IMR-90 (cell line): Measurements from ENCODE around the gene SLCO3A1. TPM values are rescaled to one million over a fixed set of nuclear protein-coding genes. Genes with fewer than 3 reads are reported as not detected.

Experiments
- ATAC-seq: fragments of 200-7000 bp; cut with Tn5 transposase; 2 replicates; pipeline ENCODE4 v1.9.1; 2020; ENCODE audit warnings: low read depth, mild to moderate bottlenecking, moderate library complexity
- BruUV-seq: library from RNA; stranded (reverse); fragments of 400-500 nt; replicated peaks from 2 replicates; lab custom pipeline; 2021; lab: Mats Ljungman, UMichigan
- CTCF ChIA-PET: fragments of 300-600 bp; formaldehyde crosslinking; extraction: SDS; loops from one replicate; lab custom pipeline; 2021; ENCODE audit warnings: antibody characterized with exemption; lab: Yijun Ruan, JAX
- POLR2A ChIA-PET: fragments of 300-600 bp; sonication (Branson Sonifier 250); formaldehyde crosslinking; loops from one replicate; lab custom pipeline; 2022; ENCODE audit warnings: antibody characterized with exemption; ENCODE audit not compliant: unreplicated experiment; lab: Charles Lee
- DNase-seq: peaks from one replicate; pipeline ENCODE4 v3.0.0; 2013
- H2AFZ ChIP-seq: replicated peaks from 2 replicates; pipeline ENCODE3; 2013; ENCODE audit warnings: low read length, mild to moderate bottlenecking; ENCODE audit not compliant: poor library complexity
- H2AK5ac ChIP-seq: 2 replicates; pipeline ENCODE4 v1.6.1; 2013; ENCODE audit warnings: low read depth, low read length, inconsistent platforms
- H2AK9ac ChIP-seq: replicated peaks from 2 replicates; pipeline ENCODE3; 2013; ENCODE audit warnings: mild to moderate bottlenecking, low read depth, low read length, moderate library complexity; ENCODE audit not compliant: poor library complexity
- H2BK120ac ChIP-seq: 2 replicates; pipeline ENCODE4 v1.6.1; 2013; ENCODE audit warnings: low read depth, low read length, inconsistent platforms
- H2BK15ac ChIP-seq: 3 replicates; pipeline ENCODE4 v1.6.1; 2013; ENCODE audit warnings: low read depth, low read length, inconsistent platforms
- H2BK20ac ChIP-seq: 2 replicates; pipeline ENCODE4 v1.6.1; 2013; ENCODE audit warnings: low read depth, mild to moderate bottlenecking, inconsistent platforms, low read length, moderate library complexity
- H2BK5ac ChIP-seq: 2 replicates; pipeline ENCODE4 v1.6.1; 2013; ENCODE audit warnings: mild to moderate bottlenecking, low read depth, low read length, inconsistent platforms; ENCODE audit not compliant: poor library complexity, severe bottlenecking
- H3K14ac ChIP-seq: replicated peaks from 2 replicates; pipeline ENCODE4 v1.6.1; 2013; ENCODE audit warnings: low read depth, low read length, inconsistent platforms
- H3K18ac ChIP-seq: 2 replicates; pipeline ENCODE4 v1.6.1; 2013; ENCODE audit warnings: low read depth, low read length, control low read depth
- H3K23ac ChIP-seq: 2 replicates; pipeline ENCODE4 v1.6.1; 2013; ENCODE audit warnings: low read depth, low read length, inconsistent platforms
- H3K27ac ChIP-seq: 2 replicates; pipeline ENCODE4 v1.5.1; 2013; ENCODE audit warnings: mild to moderate bottlenecking, control low read depth, low read length; ENCODE audit not compliant: insufficient read depth
- H3K27me3 ChIP-seq: 2 replicates; pipeline ENCODE4 v1.6.1; 2013; ENCODE audit warnings: low read length; ENCODE audit not compliant: control insufficient read depth, insufficient read depth
- H3K36me3 ChIP-seq: 2 replicates; pipeline ENCODE4 v1.6.1; 2013; ENCODE audit warnings: low read length, mixed read lengths; ENCODE audit not compliant: control insufficient read depth, insufficient read depth
- H3K4ac ChIP-seq: 2 replicates; pipeline ENCODE4 v1.6.1; 2013; ENCODE audit warnings: low read depth, low read length, inconsistent platforms
- H3K4me1 ChIP-seq: 2 replicates; pipeline ENCODE4 v1.6.1; 2013; ENCODE audit warnings: low read length, mixed read lengths; ENCODE audit not compliant: control insufficient read depth, insufficient read depth
- H3K4me2 ChIP-seq: 2 replicates; pipeline ENCODE4 v1.6.1; 2013; ENCODE audit warnings: low read depth, mild to moderate bottlenecking, control low read depth, low read length, moderate library complexity
- H3K4me3 ChIP-seq: 2 replicates; pipeline ENCODE4 v1.5.1; 2013; ENCODE audit warnings: low read depth, mild to moderate bottlenecking, control low read depth, low read length, moderate library complexity; ENCODE audit not compliant: insufficient read depth
- H3K56ac ChIP-seq: 2 replicates; pipeline ENCODE4 v1.6.1; 2013; ENCODE audit warnings: low read length, inconsistent platforms; ENCODE audit not compliant: insufficient read depth; ENCODE audit errors: extremely low read depth
- H3K79me1 ChIP-seq, 2 experiments: 2 replicates each; pipeline ENCODE4 v1.6.1; 2013; ENCODE audit warnings: low read length in 2 of 2, inconsistent platforms in 1 of 2, low read depth in 1 of 2
- H3K9ac ChIP-seq: 2 replicates; pipeline ENCODE4 v1.6.1; 2013; ENCODE audit warnings: low read depth, low read length, control low read depth
- H3K9me1 ChIP-seq: 2 replicates; pipeline ENCODE4 v1.6.1; 2013; ENCODE audit warnings: low read length, inconsistent platforms; ENCODE audit not compliant: insufficient read depth
- H3K9me3 ChIP-seq: 2 replicates; pipeline ENCODE4 v1.6.1; 2013; ENCODE audit warnings: low read length; ENCODE audit not compliant: control insufficient read depth, insufficient read depth
- H4K20me1 ChIP-seq: 2 replicates; pipeline ENCODE4 v1.6.1; 2013; ENCODE audit warnings: low read length, inconsistent platforms; ENCODE audit not compliant: insufficient read depth
- H4K5ac ChIP-seq: 2 replicates; pipeline ENCODE4 v1.6.1; 2013; ENCODE audit warnings: mild to moderate bottlenecking, low read depth, low read length, control low read depth
- H4K8ac ChIP-seq, 2 experiments: 2 replicates each; pipeline ENCODE4 v1.6.1; 2013; ENCODE audit warnings: low read depth in 2 of 2, low read length in 2 of 2, control low read depth in 1 of 2, inconsistent platforms in 1 of 2
- H4K91ac ChIP-seq: 2 replicates; pipeline ENCODE4 v1.6.1; 2013; ENCODE audit warnings: low read depth, low read length, inconsistent platforms; ENCODE audit not compliant: insufficient read depth
- BHLHE40 ChIP-seq: fragments of 150-350 bp; IDR thresholded peaks from 2 replicates; pipeline ENCODE4 v1.6.1; 2016; ENCODE audit warnings: mild to moderate bottlenecking, low read depth, low read length
- CEBPB ChIP-seq: IDR thresholded peaks from 2 replicates; pipeline ENCODE4 v1.6.1; 2012; ENCODE audit warnings: low read depth, low read length, improper control_type of control experiment
- CHD1 ChIP-seq: IDR thresholded peaks from 2 replicates; pipeline ENCODE4 v1.6.1; 2012; ENCODE audit warnings: low read depth, low read length, improper control_type of control experiment
- FOS ChIP-seq: fragments of 150-350 bp; IDR thresholded peaks from 2 replicates; pipeline ENCODE4 v1.6.1; 2016; ENCODE audit warnings: low read depth, low read length
- MAFK ChIP-seq: IDR thresholded peaks from 2 replicates; pipeline ENCODE4 v1.6.1; 2012; ENCODE audit warnings: low read depth, low read length, improper control_type of control experiment
- NFE2L2 ChIP-seq: fragments of 150-350 bp; IDR thresholded peaks from 2 replicates; pipeline ENCODE4 v1.6.1; 2016; ENCODE audit warnings: low read depth, mild to moderate bottlenecking, low read length
- POLR2A ChIP-seq: IDR thresholded peaks from 2 replicates; pipeline ENCODE4 v1.6.1; 2012; ENCODE audit warnings: mild to moderate bottlenecking, low read depth, low read length
- RAD21 ChIP-seq: IDR thresholded peaks from 2 replicates; pipeline ENCODE4 v1.6.1; 2012; ENCODE audit warnings: low read length, improper control_type of control experiment
- RCOR1 ChIP-seq: IDR thresholded peaks from 2 replicates; pipeline ENCODE4 v1.6.1; 2012; ENCODE audit warnings: mild to moderate bottlenecking, low read length, improper control_type of control experiment; ENCODE audit not compliant: insufficient replicate concordance
- RFX5 ChIP-seq: IDR thresholded peaks from 2 replicates; pipeline ENCODE4 v1.8.0; 2012; ENCODE audit warnings: low read depth, mild to moderate bottlenecking, low read length, moderate library complexity
- WGBS, 2 experiments: methylation state at CpG; one replicate each; pipeline versions ENCODE4 v1.1.5 to v1.1.7; 2013; ENCODE audit warnings: missing lambda C conversion rate in 2 of 2; ENCODE audit not compliant: insufficient read length in 1 of 2; ENCODE audit errors: extremely low coverage in 2 of 2; 5-methylcytosine and 5-hydroxymethylcytosine counted together
- dilution Hi-C: fragments of 300-500 bp; cut with HindIII; formaldehyde crosslinking; loops from one replicate; pipeline ENCODE4 v1.14.3; 2018; ENCODE audit warnings: low sequenced_read_pairs; ENCODE audit not compliant: unreplicated experiment
- in situ Hi-C: fragments of 300-500 bp; cut with MboI; formaldehyde crosslinking; loops from 3 replicates; pipeline ENCODE4 v1.14.3; 2019; ENCODE audit warnings: low sequenced_read_pairs, inconsistent platforms, mixed read lengths
- intact Hi-C: fragments of 100-400 bp; cut with micrococcal nuclease; formaldehyde crosslinking; loops from 2 replicates; pipeline ENCODE4 v1.10.0; 2022
- polyA plus RNA-seq, 3 experiments: library from polyadenylated mRNA; depleted of rRNA; stranded (reverse); fragments of >200 nt; gene quantifications; 2 replicates each; pipeline ENCODE4 v1.2.3, GENCODE V29; 2012; ENCODE audit warnings: low replicate concordance in 1 of 3
- total RNA-seq: library from RNA; depleted of rRNA; stranded (reverse); fragments of >200 nt; gene quantifications from 2 replicates; pipeline ENCODE4 v1.2.3, GENCODE V29; 2012
- TF ChIP-seq, protein P1 (sequence below): fragments of 150-350 bp; IDR thresholded peaks from 2 replicates; pipeline ENCODE4 v1.6.1; 2017; ENCODE audit warnings: mild to moderate bottlenecking, antibody characterized with exemption, low read length, low read depth
- TF ChIP-seq, protein P2 (sequence below): conservative IDR thresholded peaks from 2 replicates; pipeline ENCODE4 v1.5.1; 2012; ENCODE audit warnings: mild to moderate bottlenecking, low read depth, low read length, improper control_type of control experiment

The SLCO3A1 gene
- total and polyA plus RNA-seq, 2 of the 4 experiments (the other 2 are of a cell fraction), result 4.7 to 8.1 TPM

DNA sequence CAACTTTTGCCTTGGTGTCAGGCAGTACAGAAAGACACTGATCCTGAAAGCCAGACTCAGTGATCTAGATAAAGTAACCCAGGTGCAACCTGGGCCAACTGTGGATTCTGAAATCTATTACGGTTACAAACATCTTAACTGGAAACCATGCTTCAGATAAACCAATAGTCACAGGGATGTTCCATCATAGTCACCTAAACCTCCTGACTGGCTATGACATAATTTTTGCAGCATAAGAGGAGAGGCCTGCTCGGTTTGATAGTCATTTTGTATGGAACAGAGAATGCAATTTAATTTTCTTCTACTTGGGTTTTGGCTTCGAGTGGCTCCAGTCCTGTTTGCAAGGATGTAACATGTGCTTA is 3.7 kb downstream of the SLCO3A1 start:
- Histone ChIP-seq H3K4ac (no peak overlapping the region), H2AK9ac (no peak overlapping the region), H4K20me1 (no peaks in the 10 kb centered on the region; the same call in 1 of the 2 replicates), H3K23ac (no peak overlapping the region), H3K79me1 (peaks cover 5 to 14% of the 10 kb centered on the region in 2 experiments; a peak in 2 of 4 replicates), H2BK20ac (no peak overlapping the region), H3K4me2 (no peak overlapping the region), H3K4me3 (no peak overlapping the region), H3K27ac (no peak overlapping the region), H3K9ac (no peak overlapping the region), H3K4me1 (no peaks in the 10 kb centered on the region; the same call in 1 of the 2 replicates), H3K18ac (no peak overlapping the region), H3K56ac (no peak overlapping the region), H4K8ac (no peak overlapping the region), H2BK5ac (no peak overlapping the region), H2AFZ (no peak overlapping the region), H3K9me1 (peaks cover 5% of the 10 kb centered on the region; the same call in 1 of the 2 replicates), H3K14ac (no peak overlapping the region), H2AK5ac (no peak overlapping the region), H3K36me3 (no peaks in the 10 kb centered on the region), H2BK15ac (no peak overlapping the region), H4K91ac (no peak overlapping the region), H2BK120ac (no peak overlapping the region), H4K5ac (no peak overlapping the region), H3K9me3 (no peaks in the 10 kb centered on the region), H3K27me3 (no peaks in the 10 kb centered on the region; the same call in 1 of the 2 replicates)
- TF ChIP-seq CHD1 (no peak), RAD21 (no peak), MAFK (no peak), CEBPB (no peak), RCOR1 (no peak), RFX5 (no peak), POLR2A (no peak), FOS (no peak), BHLHE40 (no peak), NFE2L2 (no peak)
- TF ChIP-seq, protein P1, sequence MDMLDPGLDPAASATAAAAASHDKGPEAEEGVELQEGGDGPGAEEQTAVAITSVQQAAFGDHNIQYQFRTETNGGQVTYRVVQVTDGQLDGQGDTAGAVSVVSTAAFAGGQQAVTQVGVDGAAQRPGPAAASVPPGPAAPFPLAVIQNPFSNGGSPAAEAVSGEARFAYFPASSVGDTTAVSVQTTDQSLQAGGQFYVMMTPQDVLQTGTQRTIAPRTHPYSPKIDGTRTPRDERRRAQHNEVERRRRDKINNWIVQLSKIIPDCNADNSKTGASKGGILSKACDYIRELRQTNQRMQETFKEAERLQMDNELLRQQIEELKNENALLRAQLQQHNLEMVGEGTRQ, result no peak
- TF ChIP-seq, protein P2, sequence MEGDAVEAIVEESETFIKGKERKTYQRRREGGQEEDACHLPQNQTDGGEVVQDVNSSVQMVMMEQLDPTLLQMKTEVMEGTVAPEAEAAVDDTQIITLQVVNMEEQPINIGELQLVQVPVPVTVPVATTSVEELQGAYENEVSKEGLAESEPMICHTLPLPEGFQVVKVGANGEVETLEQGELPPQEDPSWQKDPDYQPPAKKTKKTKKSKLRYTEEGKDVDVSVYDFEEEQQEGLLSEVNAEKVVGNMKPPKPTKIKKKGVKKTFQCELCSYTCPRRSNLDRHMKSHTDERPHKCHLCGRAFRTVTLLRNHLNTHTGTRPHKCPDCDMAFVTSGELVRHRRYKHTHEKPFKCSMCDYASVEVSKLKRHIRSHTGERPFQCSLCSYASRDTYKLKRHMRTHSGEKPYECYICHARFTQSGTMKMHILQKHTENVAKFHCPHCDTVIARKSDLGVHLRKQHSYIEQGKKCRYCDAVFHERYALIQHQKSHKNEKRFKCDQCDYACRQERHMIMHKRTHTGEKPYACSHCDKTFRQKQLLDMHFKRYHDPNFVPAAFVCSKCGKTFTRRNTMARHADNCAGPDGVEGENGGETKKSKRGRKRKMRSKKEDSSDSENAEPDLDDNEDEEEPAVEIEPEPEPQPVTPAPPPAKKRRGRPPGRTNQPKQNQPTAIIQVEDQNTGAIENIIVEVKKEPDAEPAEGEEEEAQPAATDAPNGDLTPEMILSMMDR, result no peak
- in situ Hi-C loops, result no loop called here
- dilution Hi-C loops, result no loop called here
- no TSS peak for BruUV-seq
- ChIA-PET CTCF (no interaction called here), POLR2A (no interaction called here)
- no peak for ATAC-seq
- DNase-seq, result no peak
- intact Hi-C loops, result no loop called here
- 83% methylated on average over 2 of the region's 3 CpGs; no CpG with 5 or more reads in 1 of the 2 experiments for WGBS, 2 experiments
